Smooth muscle cell (in vitro differentiated cells): ENCODE data around the gene IRF1. TPM values are rescaled to one million over a fixed set of nuclear protein-coding genes. Genes with fewer than 3 reads are reported as not detected.

Experiments
- DNase-seq: peaks from one replicate; lab custom pipeline; 2025; ENCODE audit not compliant: unreplicated experiment; lab: John Stamatoyannopoulos, UW
- H2AFZ ChIP-seq: fragments of 200-600 bp; sonication (generic); 2 replicates; pipeline ENCODE4 v1.6.0; 2016; ENCODE audit warnings: antibody characterized with exemption, low read depth, mild to moderate bottlenecking
- H3F3A ChIP-seq: fragments of 200-600 bp; sonication (generic); 2 replicates; pipeline ENCODE4 v1.6.0; 2017; ENCODE audit warnings: antibody characterized with exemption, low read depth
- H3K27ac ChIP-seq: fragments of 200-600 bp; sonication (generic); 2 replicates; pipeline ENCODE4 v1.5.1; 2016; ENCODE audit warnings: low read depth, mild to moderate bottlenecking
- H3K27me3 ChIP-seq: fragments of 200-600 bp; sonication (generic); 2 replicates; pipeline ENCODE4 v1.6.1; 2016; ENCODE audit warnings: low read depth, mild to moderate bottlenecking
- H3K36me3 ChIP-seq: fragments of 200-600 bp; sonication (generic); 2 replicates; pipeline ENCODE4 v1.5.1; 2016; ENCODE audit warnings: low read depth
- H3K4me1 ChIP-seq: fragments of 200-600 bp; sonication (generic); 2 replicates; pipeline ENCODE4 v1.5.1; 2016; ENCODE audit warnings: low read depth
- H3K4me2 ChIP-seq: fragments of 200-600 bp; sonication (generic); 2 replicates; pipeline ENCODE4 v1.6.0; 2016; ENCODE audit warnings: mild to moderate bottlenecking
- H3K4me3 ChIP-seq: fragments of 200-600 bp; sonication (generic); 2 replicates; pipeline ENCODE4 v1.5.1; 2016; ENCODE audit warnings: mild to moderate bottlenecking
- H3K79me2 ChIP-seq: fragments of 200-600 bp; sonication (generic); 2 replicates; pipeline ENCODE4 v1.6.0; 2016; ENCODE audit warnings: low read depth, mild to moderate bottlenecking
- H3K9ac ChIP-seq: fragments of 200-600 bp; sonication (generic); 2 replicates; pipeline ENCODE4 v1.6.0; 2016; ENCODE audit warnings: low read depth
- H3K9me3 ChIP-seq: fragments of 200-600 bp; sonication (generic); replicated peaks from 2 replicates; pipeline ENCODE4 v1.5.1; 2016; ENCODE audit warnings: low read depth
- H4K20me1 ChIP-seq: fragments of 200-600 bp; sonication (generic); 2 replicates; pipeline ENCODE4 v1.6.0; 2016; ENCODE audit warnings: low read depth
- WGBS: methylation state at CpG from one replicate; pipeline ENCODE4 v1.1.7; 2016; ENCODE audit warnings: low lambda C conversion rate; 5-methylcytosine and 5-hydroxymethylcytosine counted together
- polyA plus RNA-seq: library from polyadenylated mRNA; unstranded; fragments of >200 nt; fragmentation: Nextera tagmentation; extraction: Ambion mirVana; gene quantifications from 2 replicates; pipeline ENCODE4 v1.2.1, GENCODE V29; 2016
- total RNA-seq: library from RNA; depleted of rRNA; stranded (reverse); fragments of >200 nt; gene quantifications from 2 replicates; pipeline ENCODE4 v1.2.3, GENCODE V29; 2014
- TF ChIP-seq, protein P1 (sequence below): fragments of 200-600 bp; sonication (generic); IDR thresholded peaks from 2 replicates; pipeline ENCODE4 v1.5.1; 2017; ENCODE audit warnings: borderline replicate concordance, mild to moderate bottlenecking, antibody characterized with exemption; ENCODE audit not compliant: insufficient read depth, poor library complexity, severe bottlenecking

The IRF1 gene
- total and polyA plus RNA-seq, 2 experiments from 2014 or later = 15.7 to 19.1 TPM

DNA sequence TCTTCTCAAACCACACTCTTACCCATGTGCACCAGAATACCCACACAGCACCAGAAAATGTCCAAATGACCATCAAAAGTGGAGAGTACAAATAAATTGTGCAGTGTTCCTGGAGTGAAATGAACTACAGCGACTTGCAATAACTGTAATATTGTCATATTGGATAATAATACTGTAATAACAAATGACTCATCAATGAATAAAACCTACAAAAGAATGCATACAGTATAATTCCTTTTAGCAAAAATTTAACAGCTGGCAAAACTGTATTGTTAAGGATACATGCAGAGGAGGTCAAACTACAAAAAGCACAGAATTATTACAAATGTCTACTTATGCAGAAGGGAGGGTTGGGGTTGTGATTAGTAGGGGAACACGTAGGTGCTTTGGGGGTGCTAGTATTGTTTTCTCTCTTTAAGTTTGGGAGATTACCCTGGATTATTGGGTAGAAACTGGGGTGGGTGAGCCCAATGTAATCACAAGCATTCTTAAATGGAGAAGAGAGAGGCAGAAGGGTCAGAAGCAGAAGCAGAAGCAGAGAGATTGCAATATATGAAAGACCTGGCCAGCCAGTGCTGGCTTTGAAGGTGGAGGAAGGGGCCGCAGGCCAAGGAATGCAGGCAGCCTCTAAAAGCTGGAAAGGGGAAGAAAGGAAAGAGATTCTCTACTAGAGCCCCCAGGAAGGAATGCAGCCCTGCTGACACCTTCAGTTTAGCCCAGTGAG lies 21.8 kb downstream of the IRF1 start:
- TF ChIP-seq, protein P1, sequence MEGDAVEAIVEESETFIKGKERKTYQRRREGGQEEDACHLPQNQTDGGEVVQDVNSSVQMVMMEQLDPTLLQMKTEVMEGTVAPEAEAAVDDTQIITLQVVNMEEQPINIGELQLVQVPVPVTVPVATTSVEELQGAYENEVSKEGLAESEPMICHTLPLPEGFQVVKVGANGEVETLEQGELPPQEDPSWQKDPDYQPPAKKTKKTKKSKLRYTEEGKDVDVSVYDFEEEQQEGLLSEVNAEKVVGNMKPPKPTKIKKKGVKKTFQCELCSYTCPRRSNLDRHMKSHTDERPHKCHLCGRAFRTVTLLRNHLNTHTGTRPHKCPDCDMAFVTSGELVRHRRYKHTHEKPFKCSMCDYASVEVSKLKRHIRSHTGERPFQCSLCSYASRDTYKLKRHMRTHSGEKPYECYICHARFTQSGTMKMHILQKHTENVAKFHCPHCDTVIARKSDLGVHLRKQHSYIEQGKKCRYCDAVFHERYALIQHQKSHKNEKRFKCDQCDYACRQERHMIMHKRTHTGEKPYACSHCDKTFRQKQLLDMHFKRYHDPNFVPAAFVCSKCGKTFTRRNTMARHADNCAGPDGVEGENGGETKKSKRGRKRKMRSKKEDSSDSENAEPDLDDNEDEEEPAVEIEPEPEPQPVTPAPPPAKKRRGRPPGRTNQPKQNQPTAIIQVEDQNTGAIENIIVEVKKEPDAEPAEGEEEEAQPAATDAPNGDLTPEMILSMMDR = no peak
- no peak overlapping the region for H3K27ac ChIP-seq

DNA sequence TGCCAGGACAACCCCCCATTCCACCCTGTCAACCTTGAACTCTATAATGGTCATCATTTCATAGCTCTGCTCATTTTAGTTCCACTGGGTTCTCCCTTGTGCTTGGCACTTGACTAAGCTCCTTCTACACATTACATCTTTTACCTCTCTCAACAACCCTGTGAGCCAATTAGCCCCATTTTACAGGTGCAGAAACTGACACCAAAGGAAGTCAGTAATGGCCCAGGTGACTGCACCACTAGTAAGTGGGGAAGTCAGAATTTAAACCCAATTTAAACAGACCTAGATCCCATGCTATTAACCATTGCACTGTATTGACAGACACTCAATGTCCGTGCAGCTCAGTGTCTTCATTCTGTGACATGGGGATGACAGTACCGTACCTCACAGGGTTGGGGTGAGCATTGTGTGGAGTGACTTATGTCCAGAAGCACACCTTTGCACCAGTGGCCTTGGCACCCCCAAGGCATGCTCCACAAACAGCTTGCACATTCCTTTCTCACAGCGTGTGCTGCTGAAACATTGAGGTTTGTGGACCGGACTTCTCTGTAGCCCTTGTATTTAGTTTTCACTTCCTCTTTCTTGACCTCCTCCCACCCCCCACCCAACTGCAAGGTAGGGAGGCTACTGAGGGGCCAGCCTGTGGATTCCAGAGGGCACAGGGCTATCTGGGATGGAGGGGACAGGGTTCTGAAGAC lies 23.1 kb downstream of the IRF1 start:
- Histone ChIP-seq H3K27ac (no peak overlapping the region), H3F3A (no peaks in the 10 kb centered on the region), H3K4me3 (no peak overlapping the region), H3K79me2 (no peaks in the 10 kb centered on the region), H3K36me3 (no peaks in the 10 kb centered on the region), H4K20me1 (no peaks in the 10 kb centered on the region), H3K4me1 (peaks cover 14% of the 10 kb centered on the region), H3K9ac (no peak overlapping the region), H2AFZ (no peak overlapping the region), H3K4me2 (no peak overlapping the region), H3K9me3 (no peaks in the 10 kb centered on the region), H3K27me3 (no peaks in the 10 kb centered on the region)
- 87% methylated on average over 4 of the region's 4 CpGs for WGBS
- TF ChIP-seq, protein P1 = no peak
- no peak for DNase-seq

More for the DNA sequence above, 21.8 kb downstream of the IRF1 start:
- no peak for DNase-seq
- Histone ChIP-seq H3K79me2 (no peaks in the 10 kb centered on the region), H3K27me3 (no peaks in the 10 kb centered on the region), H3K4me2 (peak overlapping the region; percentile 19), H4K20me1 (no peaks in the 10 kb centered on the region), H3K4me1 (peaks cover 14% of the 10 kb centered on the region), H3F3A (no peaks in the 10 kb centered on the region), H3K36me3 (no peaks in the 10 kb centered on the region), H3K9ac (no peak overlapping the region), H2AFZ (no peak overlapping the region), H3K4me3 (no peak overlapping the region), H3K9me3 (no peaks in the 10 kb centered on the region)
- WGBS = 95% methylated on average over 3 of the region's 3 CpGs

DNA sequence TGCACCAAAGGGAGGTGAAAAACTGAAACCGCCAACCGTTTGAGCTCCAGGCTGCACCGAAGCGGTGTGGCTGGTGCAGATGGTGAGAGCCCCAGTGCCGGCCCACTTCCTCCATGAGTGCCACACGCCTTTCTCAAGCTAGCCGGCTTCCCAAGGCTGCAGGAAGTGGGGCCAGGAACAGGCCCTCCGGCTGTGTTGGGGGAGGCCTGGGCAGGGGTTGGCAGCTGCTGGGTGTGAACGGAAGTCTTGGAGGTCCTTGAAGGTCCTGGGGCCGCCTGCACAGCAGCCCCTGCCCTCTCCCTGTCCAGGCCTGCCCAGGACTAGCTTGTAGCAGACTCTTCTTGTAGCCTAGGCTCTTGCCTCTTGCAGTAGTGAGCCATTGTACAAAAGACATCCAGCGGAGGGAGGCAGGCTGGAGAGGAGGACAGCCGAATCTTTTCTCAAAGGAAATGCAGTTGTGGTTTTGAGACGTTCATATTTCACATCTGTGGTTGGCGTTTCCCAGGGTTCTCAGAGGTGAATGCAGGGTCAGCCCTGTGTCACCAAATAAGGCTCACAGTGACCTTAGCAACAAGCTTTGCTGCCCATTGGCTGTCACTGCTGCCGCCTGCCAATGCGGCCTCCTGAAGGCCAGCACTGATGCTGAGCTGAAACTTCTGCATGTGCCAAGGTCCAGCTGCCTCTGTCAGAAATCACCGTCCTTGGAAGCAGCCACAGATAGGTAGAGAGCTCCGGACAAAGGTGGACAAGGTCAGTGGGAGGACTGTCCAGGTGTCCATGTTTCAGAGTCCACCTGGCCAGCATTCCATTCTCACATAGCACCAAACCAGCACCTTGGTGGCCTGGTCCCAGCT lies 23.9 kb downstream of the IRF1 start:
- no peaks in the 10 kb centered on the region for H4K20me1 ChIP-seq
- H3K27ac ChIP-seq = no peak overlapping the region
- DNase-seq = no peak
- H3F3A ChIP-seq = no peaks in the 10 kb centered on the region
- H3K4me2 ChIP-seq = no peak overlapping the region
- TF ChIP-seq, protein P1 = no peak
- H3K4me3 ChIP-seq = no peak overlapping the region
- no peaks in the 10 kb centered on the region for H3K79me2 ChIP-seq
- WGBS = 72% methylated on average over 18 of the region's 18 CpGs
- no peak overlapping the region for H3K9ac ChIP-seq
- no peaks in the 10 kb centered on the region for H3K9me3 ChIP-seq
- H3K4me1 ChIP-seq = peaks cover 14% of the 10 kb centered on the region
- H3K27me3 ChIP-seq = no peaks in the 10 kb centered on the region
- H2AFZ ChIP-seq = no peak overlapping the region
- H3K36me3 ChIP-seq = no peaks in the 10 kb centered on the region
